ENCODE measurements around the gene MSX2. TPM values are rescaled to one million over a fixed set of nuclear protein-coding genes. Genes with fewer than 3 reads are reported as not detected.
A peak's percentile ranks its signal among the peaks of the same experiment; 100 is the strongest.

The MSX2 gene
- total RNA-seq, 1 experiment from 2014 or later: 5.6 TPM

DNA sequence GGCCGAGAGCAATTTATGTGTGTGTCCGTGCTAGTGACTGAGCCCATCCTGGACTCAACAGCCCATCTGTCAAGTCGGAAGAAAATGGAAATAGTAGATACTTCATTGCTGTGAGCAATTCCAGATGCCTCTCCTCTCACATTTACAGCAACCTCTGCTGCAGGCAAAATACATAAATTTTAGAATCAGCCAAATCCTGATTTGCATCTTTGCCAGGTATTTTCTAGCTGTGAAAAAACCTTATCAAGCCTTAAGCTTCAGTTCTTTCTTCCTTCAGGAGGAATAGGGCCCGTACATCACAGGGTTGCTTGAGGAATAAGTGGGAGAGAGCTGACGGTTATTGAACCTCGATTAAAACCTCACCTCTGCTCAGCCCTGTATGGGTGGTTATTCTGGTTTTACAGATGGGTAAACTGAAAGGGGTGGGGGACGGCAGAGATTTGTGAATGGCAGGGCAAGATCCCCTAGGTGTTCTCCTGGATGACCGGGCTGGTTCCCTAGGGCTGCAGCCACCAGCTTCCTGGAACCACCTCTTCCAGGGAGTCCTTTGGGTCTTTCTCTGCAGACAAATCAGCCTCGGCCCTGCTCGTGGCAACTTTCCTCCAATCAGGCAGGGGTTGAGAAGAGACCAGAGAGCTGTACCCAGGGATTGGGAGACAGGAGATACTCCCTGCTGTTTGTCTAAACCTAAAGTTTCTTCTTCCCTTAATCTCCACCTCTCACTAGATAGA is 5.3 kb upstream of the MSX2 start:
- Mint-ChIP-seq H3K4me1 (ENCODE audit: insufficient read depth, unreplicated experiment) (peaks cover 5% of the 10 kb centered on the region), H3K4me3 (ENCODE audit: unreplicated experiment) (no peak overlapping the region), H3K27ac (ENCODE audit: low read depth, unreplicated experiment) (no peak overlapping the region), H3K9me3 (ENCODE audit: unreplicated experiment) (no peaks in the 10 kb centered on the region), H3K27me3 (ENCODE audit: insufficient read depth, unreplicated experiment) (peaks cover 57% of the 10 kb centered on the region), H3K36me3 (ENCODE audit: insufficient read depth, unreplicated experiment) (no peaks in the 10 kb centered on the region)
- DNase-seq (ENCODE audit: unreplicated experiment): no peak
- no peak for TF ChIP-seq CTCF (IDR thresholded peaks at IDR 0.05; ENCODE audit: unreplicated experiment)
- POLR2A ChIA-PET: no interaction called here
- CTCF ChIA-PET: interaction anchor here (0.6 to 1.8 kb wide), 6 partner anchors 10 to 1707 kb away, joined by 3 to 8 read pairs (median 4); no protein-coding TSS in a partner anchor
- intact Hi-C loops (cut with micrococcal nuclease): no loop called here
- BruUV-seq (replicated peaks): no TSS peak

- CTCF ChIA-PET: interaction anchor here (0.6 to 1.8 kb wide), 4 partner anchors 11 to 300 kb away, joined by 3 to 8 read pairs (median 4); no protein-coding TSS in a partner anchor
- DNase-seq (ENCODE audit: unreplicated experiment): no peak
- H3K4me1 Mint-ChIP-seq (ENCODE audit: insufficient read depth, unreplicated experiment): peaks cover 7% of the 10 kb centered on the region
- no peaks in the 10 kb centered on the region for H3K9me3 Mint-ChIP-seq (ENCODE audit: unreplicated experiment)
- intact Hi-C loops (cut with micrococcal nuclease): no loop called here
- POLR2A ChIA-PET: no interaction called here
- BruUV-seq (replicated peaks): no TSS peak
- peak overlapping the region; percentile 43 for H3K4me3 Mint-ChIP-seq (ENCODE audit: unreplicated experiment)
- H3K27me3 Mint-ChIP-seq (ENCODE audit: insufficient read depth, unreplicated experiment): peaks cover 57% of the 10 kb centered on the region
- H3K36me3 Mint-ChIP-seq (ENCODE audit: insufficient read depth, unreplicated experiment): no peaks in the 10 kb centered on the region
- no peak for TF ChIP-seq CTCF (IDR thresholded peaks at IDR 0.05; ENCODE audit: unreplicated experiment)
- H3K27ac Mint-ChIP-seq (ENCODE audit: low read depth, unreplicated experiment): no peak overlapping the region
Observed at GRCh38 chr5:174719793-174720611, 4.4 kb upstream of the MSX2 start.

- DNase-seq (ENCODE audit: unreplicated experiment): no peak
- intact Hi-C loops (cut with micrococcal nuclease): no loop called here
- ChIA-PET POLR2A (no interaction called here), CTCF (interaction anchor here (1.4 to 1.8 kb wide), 2 partner anchors 12 to 301 kb away, joined by 7 to 8 read pairs; no protein-coding TSS in a partner anchor)
- H3K36me3 Mint-ChIP-seq (ENCODE audit: insufficient read depth, unreplicated experiment): no peaks in the 10 kb centered on the region
- peak overlapping the region; percentile 43 for H3K4me3 Mint-ChIP-seq (ENCODE audit: unreplicated experiment)
- H3K9me3 Mint-ChIP-seq (ENCODE audit: unreplicated experiment): no peaks in the 10 kb centered on the region
- no TSS peak for BruUV-seq (replicated peaks)
- H3K4me1 Mint-ChIP-seq (ENCODE audit: insufficient read depth, unreplicated experiment): peaks cover 11% of the 10 kb centered on the region
- no peak for TF ChIP-seq CTCF (IDR thresholded peaks at IDR 0.05; ENCODE audit: unreplicated experiment)
- no peak overlapping the region for H3K27ac Mint-ChIP-seq (ENCODE audit: low read depth, unreplicated experiment)
- H3K27me3 Mint-ChIP-seq (ENCODE audit: insufficient read depth, unreplicated experiment): peaks cover 55% of the 10 kb centered on the region
Observed at GRCh38 chr5:174720612-174721529, 3.5 kb upstream of the MSX2 start.

Data from MCF 10A (cell line).